Endothelial cell of umbilical vein (primary cell): ENCODE measurements around the gene ATCAY. TPM values are rescaled to one million over a fixed set of nuclear protein-coding genes. Genes with fewer than 3 reads are reported as not detected.
"Not testable (repeated sequence)": the region's sequence is repeated elsewhere in the genome, so short reads cannot be mapped to it uniquely, and the experiment has no call there.

Experiments
- BruUV-seq: library from RNA; stranded (reverse); fragments of 400-500 nt; replicated peaks from 2 replicates; lab custom pipeline; 2021; lab: Mats Ljungman, UMichigan
- CTCF ChIA-PET: fragments of 300-600, 350-600 bp; sonication (Branson Sonifier 250); formaldehyde crosslinking; loops from one replicate; lab custom pipeline; 2021; ENCODE audit warnings: antibody characterized with exemption, inconsistent platforms; lab: Charles Lee
- POLR2A ChIA-PET: fragments of 300-600, 350-600 bp; sonication (Branson Sonifier 250); formaldehyde crosslinking; loops from one replicate; lab custom pipeline; 2021; ENCODE audit warnings: antibody characterized with exemption, inconsistent platforms; lab: Charles Lee
- DNase-seq: peaks from one replicate; pipeline ENCODE4 v3.0.0-alpha.2; 2011; ENCODE audit warnings: low read depth, low spot score
- FAIRE-seq: peaks from 2 replicates; lab custom pipeline; 2011; peaks lifted over from hg19 to GRCh38; lab: Jason Lieb, UNC
- H2AFZ ChIP-seq: 2 replicates; pipeline ENCODE4 v1.6.0; 2012; ENCODE audit warnings: low read depth, low read length, control low read depth, inconsistent platforms
- H3K27ac ChIP-seq: 2 replicates; pipeline ENCODE4 v1.5.1; 2011; ENCODE audit warnings: low read depth, mild to moderate bottlenecking, control low read depth, low read length, moderate library complexity; ENCODE audit not compliant: insufficient read depth
- H3K27me3 ChIP-seq, 2 experiments: 2 replicates each; pipeline versions ENCODE4 v1.6.0 to v1.6.1; 2011; ENCODE audit warnings: low read length in 2 of 2, mixed read lengths in 1 of 2; ENCODE audit not compliant: control insufficient read depth in 2 of 2, insufficient read depth in 2 of 2
- H3K36me3 ChIP-seq, 2 experiments: 2 replicates in 1 of 2; 3 replicates in 1 of 2; pipeline ENCODE4 v1.5.1; 2011; ENCODE audit warnings: low read length in 2 of 2, mild to moderate bottlenecking in 1 of 2, moderate library complexity in 1 of 2; ENCODE audit not compliant: control insufficient read depth in 2 of 2, insufficient read depth in 2 of 2; ENCODE audit errors: extremely low read depth in 1 of 2
- H3K4me1 ChIP-seq: 3 replicates; pipeline ENCODE4 v1.5.1; 2011; ENCODE audit warnings: mild to moderate bottlenecking, low read length; ENCODE audit not compliant: control insufficient read depth, insufficient read depth; ENCODE audit errors: extremely low read depth
- H3K4me2 ChIP-seq: 2 replicates; pipeline ENCODE4 v1.6.1; 2011; ENCODE audit warnings: low read length, control low read depth, mixed read lengths; ENCODE audit not compliant: insufficient read depth
- H3K4me3 ChIP-seq, 3 experiments: fragments of 200-600 bp in 1 of 3; sonication (generic), shearing (Covaris generic) in 1 of 3; replicated peaks in 1 of 3; 2 replicates each; pipeline ENCODE4 v1.5.1; 2011 to 2016; ENCODE audit warnings: control low read depth in 3 of 3, low read length in 3 of 3, mild to moderate bottlenecking in 2 of 3, inconsistent platforms in 1 of 3, low read depth in 1 of 3, moderate library complexity in 1 of 3; ENCODE audit not compliant: insufficient read depth in 1 of 3
- H3K79me2 ChIP-seq: 2 replicates; pipeline ENCODE4 v1.6.0; 2012; ENCODE audit warnings: low read length, inconsistent platforms; ENCODE audit not compliant: control insufficient read depth, insufficient read depth
- H3K9ac ChIP-seq: replicated peaks from 2 replicates; pipeline ENCODE3; 2011; ENCODE audit warnings: low read length, control low read depth; ENCODE audit not compliant: insufficient read depth; ENCODE audit errors: extremely low read depth
- H3K9me1 ChIP-seq: replicated peaks from 3 replicates; pipeline ENCODE4 v1.6.0; 2011; ENCODE audit warnings: mild to moderate bottlenecking, low read length; ENCODE audit not compliant: control insufficient read depth, insufficient read depth; ENCODE audit errors: extremely low read depth
- H3K9me3 ChIP-seq: replicated peaks from 2 replicates; pipeline ENCODE4 v1.5.1; 2012; ENCODE audit warnings: low read length, inconsistent platforms; ENCODE audit not compliant: control insufficient read depth, insufficient read depth
- H4K20me1 ChIP-seq: replicated peaks from 2 replicates; pipeline ENCODE3; 2011; ENCODE audit warnings: mild to moderate bottlenecking, low read length; ENCODE audit not compliant: control insufficient read depth, insufficient read depth; ENCODE audit errors: extremely low read depth
- EZH2 ChIP-seq: IDR thresholded peaks from 2 replicates; pipeline ENCODE4 v1.6.1; 2012; ENCODE audit warnings: borderline replicate concordance, low read depth, mild to moderate bottlenecking, moderate library complexity, low read length, inconsistent platforms; ENCODE audit not compliant: severe bottlenecking
- FOS ChIP-seq: IDR thresholded peaks from 2 replicates; pipeline ENCODE4 v1.6.1; 2011; ENCODE audit warnings: mild to moderate bottlenecking, low read length, moderate library complexity, borderline replicate concordance; ENCODE audit not compliant: insufficient read depth
- GATA2 ChIP-seq: IDR thresholded peaks from 2 replicates; pipeline ENCODE4 v1.7.0; 2011; ENCODE audit warnings: low read depth, mild to moderate bottlenecking, moderate library complexity, mixed read lengths, low read length; ENCODE audit not compliant: insufficient read length, insufficient read depth
- JUN ChIP-seq: IDR thresholded peaks from 2 replicates; pipeline ENCODE4 v1.6.1; 2011; ENCODE audit warnings: borderline replicate concordance, low read depth; ENCODE audit not compliant: insufficient read length, insufficient read depth
- MYC ChIP-seq: IDR thresholded peaks from one replicate; pipeline ENCODE4 v1.6.1; 2011; ENCODE audit warnings: mild to moderate bottlenecking, low read depth, low read length
- POLR2A ChIP-seq: IDR thresholded peaks from 2 replicates; pipeline ENCODE4 v1.6.1; 2012; ENCODE audit warnings: low read depth, mild to moderate bottlenecking, control low read depth, low read length
- POLR2AphosphoS5 ChIP-seq: IDR thresholded peaks from 2 replicates; pipeline ENCODE4 v1.6.1; 2012; ENCODE audit warnings: low read depth, mild to moderate bottlenecking, control low read depth, low read length, moderate library complexity; ENCODE audit not compliant: insufficient read depth
- dilution Hi-C: fragments of 300-500 bp; cut with MboI; formaldehyde crosslinking; loops from one replicate; pipeline ENCODE4 v1.15.0; 2019; ENCODE audit warnings: low sequenced_read_pairs; ENCODE audit not compliant: extremely low pct_ligation_motif_present
- intact Hi-C: fragments of 100-400 bp; cut with micrococcal nuclease; formaldehyde crosslinking; loops from one replicate; pipeline ENCODE4 v1.10.0; 2022
- polyA plus RNA-seq, 4 experiments: library from polyadenylated mRNA; depleted of rRNA in 3 of 4; stranded (reverse) in 3 of 4; unstranded in 1 of 4; fragments of >200 nt; gene quantifications; 2 replicates each; pipeline versions ENCODE4 v1.2.1 to v1.2.3, GENCODE V29; 2011 to 2012; ENCODE audit warnings: missing spikeins in 1 of 4
- total RNA-seq: library from RNA; stranded (reverse); gene quantifications from 2 replicates; pipeline ENCODE4 v1.2.3, GENCODE V29; 2021
- TF ChIP-seq, protein P1 (sequence below), 2 donors: IDR thresholded peaks; 1 replicate in 1 of 2; 2 replicates in 1 of 2; pipeline ENCODE4 v1.5.1; 2011; ENCODE audit warnings: low read length in 2 of 2, mild to moderate bottlenecking in 2 of 2, moderate library complexity in 2 of 2, control low read depth in 1 of 2, inconsistent platforms in 1 of 2, low read depth in 1 of 2; ENCODE audit not compliant: insufficient read depth in 1 of 2; ENCODE audit errors: extremely low read depth in 1 of 2
- TF ChIP-seq, protein P2 (sequence below): IDR thresholded peaks from 2 replicates; pipeline ENCODE4 v1.6.1; 2011; ENCODE audit not compliant: insufficient read depth, insufficient read length

Gene ATCAY
- total and polyA plus RNA-seq, 2 donors (not counting 3 experiments of a cell fraction or from before 2014, with no cell fraction given), result 0.03 TPM; not detected in 1

DNA sequence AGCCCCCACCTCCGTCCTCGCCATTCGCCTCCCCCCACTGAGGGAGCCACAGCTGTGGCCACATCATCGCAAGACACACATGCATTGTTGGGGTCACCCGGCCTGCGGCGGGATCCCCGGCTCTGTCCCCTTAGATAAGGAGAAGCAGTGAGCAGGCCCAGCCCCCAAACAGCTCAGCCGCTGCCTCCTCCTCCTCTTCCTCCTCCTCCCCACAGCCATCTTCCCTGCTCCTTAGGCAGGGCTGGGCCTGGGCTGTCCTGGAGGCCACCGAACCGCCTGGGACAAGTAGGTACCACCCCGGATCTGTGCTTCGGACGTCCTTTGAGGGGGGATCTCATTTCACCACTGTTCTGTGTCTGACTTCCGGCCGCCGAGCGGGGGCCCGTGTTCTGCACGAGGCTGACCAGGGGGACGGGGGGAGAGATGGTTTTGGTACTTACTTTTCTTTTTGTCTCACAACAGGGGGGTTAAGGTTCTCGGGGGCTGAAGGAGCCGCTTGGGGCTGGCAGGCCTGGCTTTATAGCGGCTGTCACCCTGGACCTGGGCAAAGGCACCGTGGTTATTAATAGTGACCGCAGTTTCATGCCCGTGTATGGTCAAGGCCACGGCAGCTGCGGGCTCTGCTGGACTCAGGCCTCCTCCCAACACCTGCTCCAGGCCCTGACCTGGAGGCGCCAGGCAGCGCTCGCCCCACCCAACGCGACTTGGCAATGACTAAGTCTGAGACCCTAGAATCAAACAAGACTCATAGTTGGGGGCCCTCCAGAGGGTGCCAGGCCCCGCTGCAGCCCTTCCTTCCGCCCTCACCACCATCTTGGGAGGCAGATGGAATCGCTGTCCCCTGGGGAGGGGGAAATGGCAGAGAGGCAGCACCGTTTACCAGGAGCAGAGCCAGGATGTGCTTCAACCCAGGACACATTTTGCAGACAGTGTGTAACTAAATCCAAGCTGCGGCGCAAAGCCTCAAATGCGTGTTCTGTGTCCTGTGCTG is 70.7 kb downstream of the ATCAY start:
- no peak overlapping the region for H3K27ac ChIP-seq
- no peaks in the 10 kb centered on the region for H3K4me1 ChIP-seq
- no peak overlapping the region for H3K9ac ChIP-seq
- TF ChIP-seq, protein P1, sequence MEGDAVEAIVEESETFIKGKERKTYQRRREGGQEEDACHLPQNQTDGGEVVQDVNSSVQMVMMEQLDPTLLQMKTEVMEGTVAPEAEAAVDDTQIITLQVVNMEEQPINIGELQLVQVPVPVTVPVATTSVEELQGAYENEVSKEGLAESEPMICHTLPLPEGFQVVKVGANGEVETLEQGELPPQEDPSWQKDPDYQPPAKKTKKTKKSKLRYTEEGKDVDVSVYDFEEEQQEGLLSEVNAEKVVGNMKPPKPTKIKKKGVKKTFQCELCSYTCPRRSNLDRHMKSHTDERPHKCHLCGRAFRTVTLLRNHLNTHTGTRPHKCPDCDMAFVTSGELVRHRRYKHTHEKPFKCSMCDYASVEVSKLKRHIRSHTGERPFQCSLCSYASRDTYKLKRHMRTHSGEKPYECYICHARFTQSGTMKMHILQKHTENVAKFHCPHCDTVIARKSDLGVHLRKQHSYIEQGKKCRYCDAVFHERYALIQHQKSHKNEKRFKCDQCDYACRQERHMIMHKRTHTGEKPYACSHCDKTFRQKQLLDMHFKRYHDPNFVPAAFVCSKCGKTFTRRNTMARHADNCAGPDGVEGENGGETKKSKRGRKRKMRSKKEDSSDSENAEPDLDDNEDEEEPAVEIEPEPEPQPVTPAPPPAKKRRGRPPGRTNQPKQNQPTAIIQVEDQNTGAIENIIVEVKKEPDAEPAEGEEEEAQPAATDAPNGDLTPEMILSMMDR (IDR thresholded peaks at IDR 0.05; ENCODE audit: extremely low read depth in 1 of 2, insufficient read depth in 1 of 2, low read depth in 1 of 2, low read length in 2 of 2), result no peak
- TF ChIP-seq POLR2A (no peak), EZH2 (no peak), GATA2 (no peak), MYC (no peak), JUN (no peak), POLR2AphosphoS5 (no peak), FOS (no peak)
- TF ChIP-seq, protein P2, sequence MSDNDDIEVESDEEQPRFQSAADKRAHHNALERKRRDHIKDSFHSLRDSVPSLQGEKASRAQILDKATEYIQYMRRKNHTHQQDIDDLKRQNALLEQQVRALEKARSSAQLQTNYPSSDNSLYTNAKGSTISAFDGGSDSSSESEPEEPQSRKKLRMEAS, result no peak
- no TSS peak for BruUV-seq
- H3K79me2 ChIP-seq, result no peaks in the 10 kb centered on the region
- H3K4me3 ChIP-seq, result no peak overlapping the region
- dilution Hi-C loops (no loop called here), intact Hi-C loops (no loop called here)
- FAIRE-seq (no peak), DNase-seq (no peak)
- no peak overlapping the region for H3K4me2 ChIP-seq
- ChIA-PET CTCF (interaction anchor here (1.6 kb wide), 1 partner anchor 9 kb away, joined by 3 read pairs; no protein-coding TSS in a partner anchor), POLR2A (no interaction called here)
- no peak overlapping the region for H2AFZ ChIP-seq
- H3K36me3 ChIP-seq, result peaks cover 0 to 2% of the 10 kb centered on the region in 2 experiments
- H3K9me1 ChIP-seq, result no peaks in the 10 kb centered on the region
- no peaks in the 10 kb centered on the region for H4K20me1 ChIP-seq
- no peaks in the 10 kb centered on the region for H3K27me3 ChIP-seq
- no peaks in the 10 kb centered on the region for H3K9me3 ChIP-seq

DNA sequence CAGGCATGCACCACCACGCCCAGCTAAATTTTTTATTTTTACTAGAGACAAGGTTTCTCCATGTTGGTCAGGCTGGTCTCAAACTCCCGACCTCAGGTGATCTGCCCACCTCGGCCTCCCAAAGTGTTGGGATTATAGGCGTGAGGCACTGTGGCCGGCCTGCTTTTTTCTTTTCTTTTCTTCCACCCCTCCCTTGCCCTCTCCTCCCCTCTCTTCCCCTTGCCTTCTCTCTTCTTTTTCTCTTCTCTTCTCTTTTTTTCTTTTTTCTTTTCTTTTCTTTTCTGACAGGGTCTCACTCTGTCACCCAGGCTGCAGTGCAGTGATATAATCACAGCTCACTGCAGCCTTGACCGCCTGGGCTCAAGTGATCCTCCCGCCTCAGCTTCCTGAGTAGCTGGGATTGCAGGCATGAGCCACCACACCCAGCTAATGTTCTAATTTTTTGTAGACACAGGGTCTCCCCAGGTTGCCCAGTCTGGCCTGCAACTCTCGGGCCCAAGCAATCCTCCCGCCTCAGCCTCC is 72.3 kb downstream of the ATCAY start:
- DNase-seq, H4K20me1 ChIP-seq, H2AFZ ChIP-seq, H3K4me1 ChIP-seq, FAIRE-seq, H3K27ac ChIP-seq, H3K27me3 ChIP-seq, POLR2A ChIA-PET, BruUV-seq, dilution Hi-C loops, H3K9me1 ChIP-seq, intact Hi-C loops, H3K36me3 ChIP-seq, H3K4me3 ChIP-seq, H3K9ac ChIP-seq, H3K4me2 ChIP-seq, H3K79me2 ChIP-seq, H3K9me3 ChIP-seq: not testable (repeated sequence)
- CTCF ChIA-PET, result interaction anchor here (1.5 to 1.6 kb wide), 2 partner anchors 11 to 17 kb away, joined by 3 to 6 read pairs; no protein-coding TSS in a partner anchor
